HEK293 (cell line): ENCODE data around the gene TLR8.
A peak's percentile ranks its signal among the peaks of the same experiment; 100 is the strongest.

Experiments used
- CTCF ChIA-PET: fragments of 350-600 bp; formaldehyde crosslinking; extraction: SDS; loops from one replicate; lab custom pipeline; 2021; ENCODE audit warnings: antibody characterized with exemption; lab: Yijun Ruan, JAX
- POLR2A ChIA-PET: fragments of 300-600 bp; formaldehyde crosslinking; extraction: SDS; loops from one replicate; lab custom pipeline; 2020; ENCODE audit warnings: antibody characterized with exemption, inconsistent platforms; lab: Yijun Ruan, JAX
- H3K27ac ChIP-seq: fragments of 200-500 bp; sonication (Bioruptor generic); 2 replicates; pipeline ENCODE4 v1.5.1; 2014; ENCODE audit warnings: low read depth, low read length, control low read depth, inconsistent platforms; ENCODE audit errors: extremely low read depth
- H3K36me3 ChIP-seq, 2 experiments: fragments of 200-500 bp in 1 of 2; sonication (Bioruptor generic) in 1 of 2; 1 replicate in 1 of 2; 2 replicates in 1 of 2; pipeline ENCODE4 v1.5.1; 2014 to 2017; ENCODE audit warnings: inconsistent platforms in 2 of 2, low read length in 2 of 2; ENCODE audit not compliant: control insufficient read depth in 2 of 2, insufficient read depth in 1 of 2
- H3K4me1 ChIP-seq: fragments of 200-500 bp; sonication (Bioruptor generic); 2 replicates; pipeline ENCODE4 v1.5.1; 2014; ENCODE audit warnings: mild to moderate bottlenecking, low read length, inconsistent platforms; ENCODE audit not compliant: control insufficient read depth, insufficient read depth
- H3K4me3 ChIP-seq: 2 replicates; pipeline ENCODE4 v1.5.1; 2011; ENCODE audit warnings: low read depth, mild to moderate bottlenecking, control low read depth, low read length, moderate library complexity
- H3K9me3 ChIP-seq: fragments of 200-500 bp; sonication (Bioruptor generic); 2 replicates; pipeline ENCODE4 v1.5.1; 2014; ENCODE audit warnings: low read depth, low read length, inconsistent platforms; ENCODE audit not compliant: control insufficient read depth, insufficient read depth
- FEZF1 ChIP-seq: fragments of 450-650 bp; formaldehyde crosslinking; IDR thresholded peaks from 2 replicates; pipeline ENCODE4 v1.5.1; 2016; ENCODE audit warnings: missing biosample characterization, missing genetic modification characterization
- GLIS1 ChIP-seq: fragments of 450-650 bp; formaldehyde crosslinking; IDR thresholded peaks from 2 replicates; pipeline ENCODE4 v1.5.1; 2016; ENCODE audit warnings: missing biosample characterization, missing genetic modification characterization
- GLIS2 ChIP-seq: fragments of 450-650 bp; formaldehyde crosslinking; IDR thresholded peaks from 2 replicates; pipeline ENCODE4 v1.5.1; 2016; ENCODE audit warnings: missing biosample characterization, missing genetic modification characterization
- IKZF3 ChIP-seq: fragments of 450-650 bp; IDR thresholded peaks from 2 replicates; pipeline ENCODE4 v1.5.0; 2018; ENCODE audit warnings: missing biosample characterization, mild to moderate bottlenecking, missing genetic modification characterization, moderate library complexity
- TRIM28 ChIP-seq: IDR thresholded peaks from 2 replicates; pipeline ENCODE4 v1.6.1; 2011; ENCODE audit warnings: low read length, control low read depth, borderline replicate concordance
- YY2 ChIP-seq: fragments of 450-650 bp; formaldehyde crosslinking; IDR thresholded peaks from 2 replicates; pipeline ENCODE4 v1.5.1; 2016; ENCODE audit warnings: missing biosample characterization, missing genetic modification characterization
- ZNF155 ChIP-seq: fragments of 450-650 bp; formaldehyde crosslinking; IDR thresholded peaks from 2 replicates; pipeline ENCODE4 v1.5.1; 2016; ENCODE audit warnings: missing biosample characterization, missing genetic modification characterization
- ZNF354C ChIP-seq: fragments of 450-650 bp; formaldehyde crosslinking; IDR thresholded peaks from 2 replicates; pipeline ENCODE4 v1.5.1; 2016; ENCODE audit warnings: missing biosample characterization, missing genetic modification characterization, low read depth, borderline replicate concordance
- ZNF530 ChIP-seq: fragments of 450-650 bp; formaldehyde crosslinking; IDR thresholded peaks from 2 replicates; pipeline ENCODE4 v1.5.1; 2016; ENCODE audit warnings: low read depth, missing biosample characterization, missing genetic modification characterization
- ZNF561 ChIP-seq: fragments of 450-650 bp; IDR thresholded peaks from 2 replicates; pipeline ENCODE4 v1.5.1; 2018; ENCODE audit warnings: missing biosample characterization, missing genetic modification characterization, borderline replicate concordance
- ZNF610 ChIP-seq: fragments of 450-650 bp; formaldehyde crosslinking; IDR thresholded peaks from 2 replicates; pipeline ENCODE4 v1.5.1; 2016; ENCODE audit warnings: missing biosample characterization, missing genetic modification characterization, borderline replicate concordance
- TF ChIP-seq, protein P1 (sequence below): fragments of 450-650 bp; formaldehyde crosslinking; IDR thresholded peaks from 2 replicates; pipeline ENCODE4 v1.5.1; 2016; ENCODE audit warnings: missing biosample characterization, missing genetic modification characterization
- TF ChIP-seq, protein P2 (sequence below): fragments of 450-650 bp; formaldehyde crosslinking; IDR thresholded peaks from 2 replicates; pipeline ENCODE4 v1.5.1; 2016; ENCODE audit warnings: missing biosample characterization, missing genetic modification characterization
- TF ChIP-seq, protein P3 (sequence below): fragments of 450-650 bp; formaldehyde crosslinking; IDR thresholded peaks from 2 replicates; pipeline ENCODE4 v1.5.1; 2016; ENCODE audit warnings: missing biosample characterization, missing genetic modification characterization
- TF ChIP-seq, protein P4 (sequence below): fragments of 450-650 bp; formaldehyde crosslinking; IDR thresholded peaks from 2 replicates; pipeline ENCODE4; 2016; ENCODE audit warnings: missing biosample characterization, missing genetic modification characterization
- TF ChIP-seq, protein P5 (sequence below): fragments of 450-650 bp; formaldehyde crosslinking; IDR thresholded peaks from 2 replicates; pipeline ENCODE4 v1.5.1; 2016; ENCODE audit warnings: missing biosample characterization, missing genetic modification characterization, borderline replicate concordance

Gene TLR8

DNA sequence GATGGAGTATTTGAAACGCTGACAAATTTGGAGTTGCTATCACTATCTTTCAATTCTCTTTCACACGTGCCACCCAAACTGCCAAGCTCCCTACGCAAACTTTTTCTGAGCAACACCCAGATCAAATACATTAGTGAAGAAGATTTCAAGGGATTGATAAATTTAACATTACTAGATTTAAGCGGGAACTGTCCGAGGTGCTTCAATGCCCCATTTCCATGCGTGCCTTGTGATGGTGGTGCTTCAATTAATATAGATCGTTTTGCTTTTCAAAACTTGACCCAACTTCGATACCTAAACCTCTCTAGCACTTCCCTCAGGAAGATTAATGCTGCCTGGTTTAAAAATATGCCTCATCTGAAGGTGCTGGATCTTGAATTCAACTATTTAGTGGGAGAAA, 13.2 kb downstream of the TLR8 start:
- Histone ChIP-seq H3K9me3 (no peaks in the 10 kb centered on the region), H3K27ac (no peak overlapping the region)
- POLR2A ChIA-PET = no interaction called here
- TF ChIP-seq, protein P1, sequence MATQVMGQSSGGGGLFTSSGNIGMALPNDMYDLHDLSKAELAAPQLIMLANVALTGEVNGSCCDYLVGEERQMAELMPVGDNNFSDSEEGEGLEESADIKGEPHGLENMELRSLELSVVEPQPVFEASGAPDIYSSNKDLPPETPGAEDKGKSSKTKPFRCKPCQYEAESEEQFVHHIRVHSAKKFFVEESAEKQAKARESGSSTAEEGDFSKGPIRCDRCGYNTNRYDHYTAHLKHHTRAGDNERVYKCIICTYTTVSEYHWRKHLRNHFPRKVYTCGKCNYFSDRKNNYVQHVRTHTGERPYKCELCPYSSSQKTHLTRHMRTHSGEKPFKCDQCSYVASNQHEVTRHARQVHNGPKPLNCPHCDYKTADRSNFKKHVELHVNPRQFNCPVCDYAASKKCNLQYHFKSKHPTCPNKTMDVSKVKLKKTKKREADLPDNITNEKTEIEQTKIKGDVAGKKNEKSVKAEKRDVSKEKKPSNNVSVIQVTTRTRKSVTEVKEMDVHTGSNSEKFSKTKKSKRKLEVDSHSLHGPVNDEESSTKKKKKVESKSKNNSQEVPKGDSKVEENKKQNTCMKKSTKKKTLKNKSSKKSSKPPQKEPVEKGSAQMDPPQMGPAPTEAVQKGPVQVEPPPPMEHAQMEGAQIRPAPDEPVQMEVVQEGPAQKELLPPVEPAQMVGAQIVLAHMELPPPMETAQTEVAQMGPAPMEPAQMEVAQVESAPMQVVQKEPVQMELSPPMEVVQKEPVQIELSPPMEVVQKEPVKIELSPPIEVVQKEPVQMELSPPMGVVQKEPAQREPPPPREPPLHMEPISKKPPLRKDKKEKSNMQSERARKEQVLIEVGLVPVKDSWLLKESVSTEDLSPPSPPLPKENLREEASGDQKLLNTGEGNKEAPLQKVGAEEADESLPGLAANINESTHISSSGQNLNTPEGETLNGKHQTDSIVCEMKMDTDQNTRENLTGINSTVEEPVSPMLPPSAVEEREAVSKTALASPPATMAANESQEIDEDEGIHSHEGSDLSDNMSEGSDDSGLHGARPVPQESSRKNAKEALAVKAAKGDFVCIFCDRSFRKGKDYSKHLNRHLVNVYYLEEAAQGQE (tag by site-specific recombination) = peak; percentile 67
- TF ChIP-seq, protein P2, sequence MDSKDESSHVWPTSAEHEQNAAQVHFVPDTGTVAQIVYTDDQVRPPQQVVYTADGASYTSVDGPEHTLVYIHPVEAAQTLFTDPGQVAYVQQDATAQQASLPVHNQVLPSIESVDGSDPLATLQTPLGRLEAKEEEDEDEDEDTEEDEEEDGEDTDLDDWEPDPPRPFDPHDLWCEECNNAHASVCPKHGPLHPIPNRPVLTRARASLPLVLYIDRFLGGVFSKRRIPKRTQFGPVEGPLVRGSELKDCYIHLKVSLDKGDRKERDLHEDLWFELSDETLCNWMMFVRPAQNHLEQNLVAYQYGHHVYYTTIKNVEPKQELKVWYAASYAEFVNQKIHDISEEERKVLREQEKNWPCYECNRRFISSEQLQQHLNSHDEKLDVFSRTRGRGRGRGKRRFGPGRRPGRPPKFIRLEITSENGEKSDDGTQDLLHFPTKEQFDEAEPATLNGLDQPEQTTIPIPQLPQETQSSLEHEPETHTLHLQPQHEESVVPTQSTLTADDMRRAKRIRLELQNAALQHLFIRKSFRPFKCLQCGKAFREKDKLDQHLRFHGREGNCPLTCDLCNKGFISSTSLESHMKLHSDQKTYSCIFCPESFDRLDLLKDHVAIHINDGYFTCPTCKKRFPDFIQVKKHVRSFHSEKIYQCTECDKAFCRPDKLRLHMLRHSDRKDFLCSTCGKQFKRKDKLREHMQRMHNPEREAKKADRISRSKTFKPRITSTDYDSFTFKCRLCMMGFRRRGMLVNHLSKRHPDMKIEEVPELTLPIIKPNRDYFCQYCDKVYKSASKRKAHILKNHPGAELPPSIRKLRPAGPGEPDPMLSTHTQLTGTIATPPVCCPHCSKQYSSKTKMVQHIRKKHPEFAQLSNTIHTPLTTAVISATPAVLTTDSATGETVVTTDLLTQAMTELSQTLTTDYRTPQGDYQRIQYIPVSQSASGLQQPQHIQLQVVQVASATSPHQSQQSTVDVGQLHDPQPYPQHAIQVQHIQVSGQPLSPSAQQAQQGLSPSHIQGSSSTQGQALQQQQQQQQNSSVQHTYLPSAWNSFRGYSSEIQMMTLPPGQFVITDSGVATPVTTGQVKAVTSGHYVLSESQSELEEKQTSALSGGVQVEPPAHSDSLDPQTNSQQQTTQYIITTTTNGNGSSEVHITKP (tag by site-specific recombination) = no peak
- no peak for TF ChIP-seq ZNF155 (tag by site-specific recombination)
- TF ChIP-seq, all 188 proteins: peak for 1
- H3K4me1 ChIP-seq = no peaks in the 10 kb centered on the region
- H3K36me3 ChIP-seq = no peaks in the 10 kb centered on the region
- CTCF ChIA-PET = no interaction called here
- no peak overlapping the region for H3K4me3 ChIP-seq

DNA sequence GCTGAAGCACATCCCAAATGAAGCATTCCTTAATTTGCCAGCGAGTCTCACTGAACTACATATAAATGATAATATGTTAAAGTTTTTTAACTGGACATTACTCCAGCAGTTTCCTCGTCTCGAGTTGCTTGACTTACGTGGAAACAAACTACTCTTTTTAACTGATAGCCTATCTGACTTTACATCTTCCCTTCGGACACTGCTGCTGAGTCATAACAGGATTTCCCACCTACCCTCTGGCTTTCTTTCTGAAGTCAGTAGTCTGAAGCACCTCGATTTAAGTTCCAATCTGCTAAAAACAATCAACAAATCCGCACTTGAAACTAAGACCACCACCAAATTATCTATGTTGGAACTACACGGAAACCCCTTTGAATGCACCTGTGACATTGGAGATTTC, 14.6 kb downstream of the TLR8 start:
- no peaks in the 10 kb centered on the region for H3K9me3 ChIP-seq
- ChIA-PET POLR2A (no interaction called here), CTCF (no interaction called here)
- no peak for TF ChIP-seq ZNF561 (tag by site-specific recombination)
- TF ChIP-seq YY2 (tag by site-specific recombination) = no peak
- no peak for TF ChIP-seq TRIM28
- TF ChIP-seq ZNF530 (tag by site-specific recombination) = no peak
- TF ChIP-seq FEZF1 (tag by site-specific recombination) = no peak
- TF ChIP-seq, protein P3, sequence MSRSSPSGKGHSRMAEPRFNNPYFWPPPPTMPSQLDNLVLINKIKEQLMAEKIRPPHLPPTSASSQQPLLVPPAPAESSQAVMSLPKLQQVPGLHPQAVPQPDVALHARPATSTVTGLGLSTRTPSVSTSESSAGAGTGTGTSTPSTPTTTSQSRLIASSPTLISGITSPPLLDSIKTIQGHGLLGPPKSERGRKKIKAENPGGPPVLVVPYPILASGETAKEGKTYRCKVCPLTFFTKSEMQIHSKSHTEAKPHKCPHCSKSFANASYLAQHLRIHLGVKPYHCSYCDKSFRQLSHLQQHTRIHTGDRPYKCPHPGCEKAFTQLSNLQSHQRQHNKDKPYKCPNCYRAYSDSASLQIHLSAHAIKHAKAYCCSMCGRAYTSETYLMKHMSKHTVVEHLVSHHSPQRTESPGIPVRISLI (tag by site-specific recombination) = no peak
- H3K4me1 ChIP-seq = no peaks in the 10 kb centered on the region
- H3K36me3 ChIP-seq = no peaks in the 10 kb centered on the region
- no peak overlapping the region for H3K4me3 ChIP-seq
- H3K27ac ChIP-seq = no peak overlapping the region

DNA sequence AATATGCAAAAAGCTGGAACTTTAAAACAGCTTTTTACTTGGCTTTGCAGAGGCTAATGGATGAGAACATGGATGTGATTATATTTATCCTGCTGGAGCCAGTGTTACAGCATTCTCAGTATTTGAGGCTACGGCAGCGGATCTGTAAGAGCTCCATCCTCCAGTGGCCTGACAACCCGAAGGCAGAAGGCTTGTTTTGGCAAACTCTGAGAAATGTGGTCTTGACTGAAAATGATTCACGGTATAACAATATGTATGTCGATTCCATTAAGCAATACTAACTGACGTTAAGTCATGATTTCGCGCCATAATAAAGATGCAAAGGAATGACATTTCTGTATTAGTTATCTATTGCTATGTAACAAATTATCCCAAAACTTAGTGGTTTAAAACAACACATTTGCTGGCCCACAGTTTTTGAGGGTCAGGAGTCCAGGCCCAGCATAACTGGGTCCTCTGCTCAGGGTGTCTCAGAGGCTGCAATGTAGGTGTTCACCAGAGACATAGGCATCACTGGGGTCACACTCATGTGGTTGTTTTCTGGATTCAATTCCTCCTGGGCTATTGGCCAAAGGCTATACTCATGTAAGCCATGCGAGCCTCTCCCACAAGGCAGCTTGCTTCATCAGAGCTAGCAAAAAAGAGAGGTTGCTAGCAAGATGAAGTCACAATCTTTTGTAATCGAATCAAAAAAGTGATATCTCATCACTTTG, 15.6 kb downstream of the TLR8 start:
- Histone ChIP-seq H3K9me3 (no peaks in the 10 kb centered on the region), H3K4me1 (no peaks in the 10 kb centered on the region), H3K36me3 (no peaks in the 10 kb centered on the region), H3K27ac (no peak overlapping the region), H3K4me3 (no peak overlapping the region)
- ChIA-PET CTCF (interaction anchor here (0.6 to 1.4 kb wide), 5 partner anchors 21 to 826 kb away, joined by 3 to 5 read pairs (median 3); no protein-coding TSS in a partner anchor), POLR2A (no interaction called here)
- TF ChIP-seq ZNF610 (tag by site-specific recombination) = no peak
- TF ChIP-seq, protein P4, sequence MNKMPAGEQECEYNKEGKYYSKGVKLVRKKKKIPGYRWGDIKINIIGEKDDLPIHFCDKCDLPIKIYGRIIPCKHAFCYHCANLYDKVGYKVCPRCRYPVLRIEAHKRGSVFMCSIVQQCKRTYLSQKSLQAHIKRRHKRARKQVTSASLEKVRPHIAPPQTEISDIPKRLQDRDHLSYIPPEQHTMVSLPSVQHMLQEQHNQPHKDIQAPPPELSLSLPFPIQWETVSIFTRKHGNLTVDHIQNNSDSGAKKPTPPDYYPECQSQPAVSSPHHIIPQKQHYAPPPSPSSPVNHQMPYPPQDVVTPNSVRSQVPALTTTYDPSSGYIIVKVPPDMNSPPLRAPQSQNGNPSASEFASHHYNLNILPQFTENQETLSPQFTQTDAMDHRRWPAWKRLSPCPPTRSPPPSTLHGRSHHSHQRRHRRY = no peak
- TF ChIP-seq ZNF354C (tag by site-specific recombination) = no peak
- TF ChIP-seq, protein P5, sequence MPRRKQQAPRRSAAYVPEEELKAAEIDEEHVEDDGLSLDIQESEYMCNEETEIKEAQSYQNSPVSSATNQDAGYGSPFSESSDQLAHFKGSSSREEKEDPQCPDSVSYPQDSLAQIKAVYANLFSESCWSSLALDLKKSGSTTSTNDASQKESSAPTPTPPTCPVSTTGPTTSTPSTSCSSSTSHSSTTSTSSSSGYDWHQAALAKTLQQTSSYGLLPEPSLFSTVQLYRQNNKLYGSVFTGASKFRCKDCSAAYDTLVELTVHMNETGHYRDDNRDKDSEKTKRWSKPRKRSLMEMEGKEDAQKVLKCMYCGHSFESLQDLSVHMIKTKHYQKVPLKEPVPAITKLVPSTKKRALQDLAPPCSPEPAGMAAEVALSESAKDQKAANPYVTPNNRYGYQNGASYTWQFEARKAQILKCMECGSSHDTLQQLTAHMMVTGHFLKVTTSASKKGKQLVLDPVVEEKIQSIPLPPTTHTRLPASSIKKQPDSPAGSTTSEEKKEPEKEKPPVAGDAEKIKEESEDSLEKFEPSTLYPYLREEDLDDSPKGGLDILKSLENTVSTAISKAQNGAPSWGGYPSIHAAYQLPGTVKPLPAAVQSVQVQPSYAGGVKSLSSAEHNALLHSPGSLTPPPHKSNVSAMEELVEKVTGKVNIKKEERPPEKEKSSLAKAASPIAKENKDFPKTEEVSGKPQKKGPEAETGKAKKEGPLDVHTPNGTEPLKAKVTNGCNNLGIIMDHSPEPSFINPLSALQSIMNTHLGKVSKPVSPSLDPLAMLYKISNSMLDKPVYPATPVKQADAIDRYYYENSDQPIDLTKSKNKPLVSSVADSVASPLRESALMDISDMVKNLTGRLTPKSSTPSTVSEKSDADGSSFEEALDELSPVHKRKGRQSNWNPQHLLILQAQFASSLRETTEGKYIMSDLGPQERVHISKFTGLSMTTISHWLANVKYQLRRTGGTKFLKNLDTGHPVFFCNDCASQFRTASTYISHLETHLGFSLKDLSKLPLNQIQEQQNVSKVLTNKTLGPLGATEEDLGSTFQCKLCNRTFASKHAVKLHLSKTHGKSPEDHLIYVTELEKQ (tag by site-specific recombination) = no peak
- TF ChIP-seq IKZF3 (tag by site-specific recombination) = no peak
- TF ChIP-seq GLIS2 (tag by site-specific recombination) = no peak
- TF ChIP-seq GLIS1 = no peak
